Measurements from ENCODE around the gene SMIM11. TPM values are rescaled to one million over a fixed set of nuclear protein-coding genes. Genes with fewer than 3 reads are reported as not detected.
"Not testable (repeated sequence)": the region's sequence is repeated elsewhere in the genome, so short reads cannot be mapped to it uniquely, and the experiment has no call there.

The SMIM11 gene
- total and polyA plus RNA-seq, 2 donors, result 3.4 to 10.6 TPM

GRCh38 chr21:34362136-34362444 is 13.2 kb upstream of the SMIM11 start:
- Histone ChIP-seq H3K27me3 (ENCODE audit: control insufficient read depth in 2 of 2, insufficient read depth in 1 of 2, low read length in 1 of 2) (peaks cover 0 to 2% of the 10 kb centered on the region in 2 donors), H3K4me3 (ENCODE audit: low read length in 2 of 2) (no peak overlapping the region), H3K4me1 (ENCODE audit: control insufficient read depth in 2 of 2, insufficient read depth in 2 of 2, low read length in 2 of 2) (peaks cover 0 to 4% of the 10 kb centered on the region in 2 donors), H3K9me3 (ENCODE audit: control insufficient read depth in 2 of 2, insufficient read depth in 1 of 2, low read length in 1 of 2) (peaks cover 0 to 4% of the 10 kb centered on the region in 2 donors), H3K27ac (ENCODE audit: low read depth in 1 of 2, low read length in 1 of 2) (no peak overlapping the region), H3K36me3 (ENCODE audit: control insufficient read depth in 2 of 2, insufficient read depth in 2 of 2, low read length in 1 of 2) (no peaks in the 10 kb centered on the region)
- 41% methylated on average over 3 of the region's 3 CpGs for WGBS
- DNase-seq (ENCODE audit: low read depth in 6 of 9, low spot score in 9 of 9), result no peak

- Histone ChIP-seq H3K27ac (ENCODE audit: low read depth in 1 of 2, low read length in 1 of 2) (no peak overlapping the region), H3K9me3 (ENCODE audit: control insufficient read depth in 2 of 2, insufficient read depth in 1 of 2, low read length in 1 of 2) (peaks cover 0 to 4% of the 10 kb centered on the region in 2 donors), H3K27me3 (ENCODE audit: control insufficient read depth in 2 of 2, insufficient read depth in 1 of 2, low read length in 1 of 2) (peaks cover 0 to 2% of the 10 kb centered on the region in 2 donors), H3K36me3 (ENCODE audit: control insufficient read depth in 2 of 2, insufficient read depth in 2 of 2, low read length in 1 of 2) (no peaks in the 10 kb centered on the region), H3K4me3 (ENCODE audit: low read length in 2 of 2) (no peak overlapping the region), H3K4me1 (ENCODE audit: control insufficient read depth in 2 of 2, insufficient read depth in 2 of 2, low read length in 2 of 2) (peaks cover 0 to 4% of the 10 kb centered on the region in 2 donors)
- no peak for DNase-seq (ENCODE audit: low read depth in 6 of 9, low spot score in 9 of 9)
- 100% methylated on average over 3 of the region's 3 CpGs for WGBS
Observed at GRCh38 chr21:34362670-34363069, 12.6 kb upstream of the SMIM11 start.

GRCh38 chr21:34363733-34364132 is 11.6 kb upstream of the SMIM11 start, which contains the start of gene KCNE2:
Gene KCNE2 (plus strand): TSS chr21:34364006. CDS start chr21:34370479, 6,473 bp downstream.
- 97% methylated on average over 3 of the region's 3 CpGs for WGBS
- peaks cover 0 to 4% of the 10 kb centered on the region in 2 donors for H3K4me1 ChIP-seq (ENCODE audit: control insufficient read depth in 2 of 2, insufficient read depth in 2 of 2, low read length in 2 of 2)
- no peak within 1 kb of the TSS for H3K27ac ChIP-seq (ENCODE audit: low read depth in 1 of 2, low read length in 1 of 2)
- no peak for DNase-seq (ENCODE audit: low read depth in 6 of 9, low spot score in 9 of 9)
- H3K27me3 ChIP-seq (ENCODE audit: control insufficient read depth in 2 of 2, insufficient read depth in 1 of 2, low read length in 1 of 2), result peaks cover 0 to 2% of the 10 kb centered on the region in 2 donors
- H3K4me3 ChIP-seq (ENCODE audit: low read length in 2 of 2), result no peak within 1 kb of the TSS
- no peaks in the 10 kb centered on the region for H3K9me3 ChIP-seq (ENCODE audit: control insufficient read depth in 2 of 2, insufficient read depth in 1 of 2, low read length in 1 of 2)
- no peaks in the 10 kb centered on the region for H3K36me3 ChIP-seq (ENCODE audit: control insufficient read depth in 2 of 2, insufficient read depth in 2 of 2, low read length in 1 of 2)

- no peaks in the 10 kb centered on the region for H3K9me3 ChIP-seq (ENCODE audit: control insufficient read depth in 2 of 2, insufficient read depth in 1 of 2, low read length in 1 of 2)
- DNase-seq (ENCODE audit: low read depth in 6 of 9, low spot score in 9 of 9), result no peak
- peaks cover 0 to 4% of the 10 kb centered on the region in 2 donors for H3K4me1 ChIP-seq (ENCODE audit: control insufficient read depth in 2 of 2, insufficient read depth in 2 of 2, low read length in 2 of 2)
- peaks cover 0 to 2% of the 10 kb centered on the region in 2 donors for H3K27me3 ChIP-seq (ENCODE audit: control insufficient read depth in 2 of 2, insufficient read depth in 1 of 2, low read length in 1 of 2)
- H3K27ac ChIP-seq (ENCODE audit: low read depth in 1 of 2, low read length in 1 of 2), result no peak overlapping the region
- H3K4me3 ChIP-seq (ENCODE audit: low read length in 2 of 2), result no peak overlapping the region
- no peaks in the 10 kb centered on the region for H3K36me3 ChIP-seq (ENCODE audit: control insufficient read depth in 2 of 2, insufficient read depth in 2 of 2, low read length in 1 of 2)
Observed at GRCh38 chr21:34364921-34365320, 10.4 kb upstream of the SMIM11 start.

- Histone ChIP-seq H3K9me3 (ENCODE audit: control insufficient read depth in 2 of 2, insufficient read depth in 1 of 2, low read length in 1 of 2) (no peaks in the 10 kb centered on the region), H3K27ac (ENCODE audit: low read depth in 1 of 2, low read length in 1 of 2) (no peak overlapping the region), H3K4me3 (ENCODE audit: low read length in 2 of 2) (no peak overlapping the region), H3K4me1 (ENCODE audit: control insufficient read depth in 2 of 2, insufficient read depth in 2 of 2, low read length in 2 of 2) (peaks cover 0 to 4% of the 10 kb centered on the region in 2 donors), H3K36me3 (ENCODE audit: control insufficient read depth in 2 of 2, insufficient read depth in 2 of 2, low read length in 1 of 2) (no peaks in the 10 kb centered on the region), H3K27me3 (ENCODE audit: control insufficient read depth in 2 of 2, insufficient read depth in 1 of 2, low read length in 1 of 2) (peaks cover 0 to 2% of the 10 kb centered on the region in 2 donors)
- DNase-seq (ENCODE audit: low read depth in 6 of 9, low spot score in 9 of 9), result no peak
- WGBS, result 96% methylated on average over 6 of the region's 6 CpGs
Observed at GRCh38 chr21:34365809-34366208, 9.5 kb upstream of the SMIM11 start.

GRCh38 chr21:34367320-34367935 is 7.9 kb upstream of the SMIM11 start:
- DNase-seq (ENCODE audit: low read depth in 6 of 9, low spot score in 9 of 9), result peak in 5 of 9 donors; percentile 45 to 81 (median 63)
- Histone ChIP-seq H3K4me1 (ENCODE audit: control insufficient read depth in 2 of 2, insufficient read depth in 2 of 2, low read length in 2 of 2) (no peaks in the 10 kb centered on the region), H3K4me3 (ENCODE audit: low read length in 2 of 2) (no peak overlapping the region), H3K27ac (ENCODE audit: low read depth in 1 of 2, low read length in 1 of 2) (no peak overlapping the region), H3K27me3 (ENCODE audit: control insufficient read depth in 2 of 2, insufficient read depth in 1 of 2, low read length in 1 of 2) (no peaks in the 10 kb centered on the region), H3K36me3 (ENCODE audit: control insufficient read depth in 2 of 2, insufficient read depth in 2 of 2, low read length in 1 of 2) (no peaks in the 10 kb centered on the region), H3K9me3 (ENCODE audit: control insufficient read depth in 2 of 2, insufficient read depth in 1 of 2, low read length in 1 of 2) (no peaks in the 10 kb centered on the region)
- 88% methylated on average over 3 of the region's 3 CpGs for WGBS

GRCh38 chr21:34369741-34370140 is 5.6 kb upstream of the SMIM11 start:
- Histone ChIP-seq H3K4me1 (ENCODE audit: control insufficient read depth in 2 of 2, insufficient read depth in 2 of 2, low read length in 2 of 2) (no peaks in the 10 kb centered on the region), H3K4me3 (ENCODE audit: low read length in 2 of 2) (no peak overlapping the region), H3K27ac (ENCODE audit: low read depth in 1 of 2, low read length in 1 of 2) (no peak overlapping the region), H3K36me3 (ENCODE audit: control insufficient read depth in 2 of 2, insufficient read depth in 2 of 2, low read length in 1 of 2) (no peaks in the 10 kb centered on the region), H3K9me3 (ENCODE audit: control insufficient read depth in 2 of 2, insufficient read depth in 1 of 2, low read length in 1 of 2) (no peaks in the 10 kb centered on the region), H3K27me3 (ENCODE audit: control insufficient read depth in 2 of 2, insufficient read depth in 1 of 2, low read length in 1 of 2) (no peaks in the 10 kb centered on the region)
- WGBS, result 80% methylated on average over 1 of the region's 1 CpG
- no peak for DNase-seq (ENCODE audit: low read depth in 6 of 9, low spot score in 9 of 9)

- H3K27ac ChIP-seq (ENCODE audit: low read depth in 1 of 2, low read length in 1 of 2), result no peak overlapping the region
- no peaks in the 10 kb centered on the region for H3K27me3 ChIP-seq (ENCODE audit: control insufficient read depth in 2 of 2, insufficient read depth in 1 of 2, low read length in 1 of 2)
- H3K9me3 ChIP-seq (ENCODE audit: control insufficient read depth in 2 of 2, insufficient read depth in 1 of 2, low read length in 1 of 2), result no peaks in the 10 kb centered on the region
- no peaks in the 10 kb centered on the region for H3K36me3 ChIP-seq (ENCODE audit: control insufficient read depth in 2 of 2, insufficient read depth in 2 of 2, low read length in 1 of 2)
- no peak overlapping the region for H3K4me3 ChIP-seq (ENCODE audit: low read length in 2 of 2)
- DNase-seq (ENCODE audit: low read depth in 6 of 9, low spot score in 9 of 9), result no peak
- 99% methylated on average over 5 of the region's 5 CpGs for WGBS
- H3K4me1 ChIP-seq (ENCODE audit: control insufficient read depth in 2 of 2, insufficient read depth in 2 of 2, low read length in 2 of 2), result no peaks in the 10 kb centered on the region
Observed at GRCh38 chr21:34372321-34372720, 3.0 kb upstream of the SMIM11 start.

- not testable (repeated sequence) for H3K27ac ChIP-seq (ENCODE audit: low read depth in 1 of 2, low read length in 1 of 2); DNase-seq (ENCODE audit: low read depth in 6 of 9, low spot score in 9 of 9); H3K27me3 ChIP-seq (ENCODE audit: control insufficient read depth in 2 of 2, insufficient read depth in 1 of 2, low read length in 1 of 2); H3K4me1 ChIP-seq (ENCODE audit: control insufficient read depth in 2 of 2, insufficient read depth in 2 of 2, low read length in 2 of 2); H3K36me3 ChIP-seq (ENCODE audit: control insufficient read depth in 2 of 2, insufficient read depth in 2 of 2, low read length in 1 of 2); H3K4me3 ChIP-seq (ENCODE audit: low read length in 2 of 2); H3K9me3 ChIP-seq (ENCODE audit: control insufficient read depth in 2 of 2, insufficient read depth in 1 of 2, low read length in 1 of 2)
- WGBS, result no CpG with 5 or more reads among the region's 8 CpGs
Observed at GRCh38 chr21:34374462-34374861, 845 bp upstream of the SMIM11 start.
